Smooth muscle cell (in vitro differentiated cells): Measurements from ENCODE around the gene FKBP1B. TPM values are rescaled to one million over a fixed set of nuclear protein-coding genes. Genes with fewer than 3 reads are reported as not detected.
A peak's percentile ranks its signal among the peaks of the same experiment; 100 is the strongest.

Experiments
- DNase-seq: peaks from one replicate; lab custom pipeline; 2025; ENCODE audit not compliant: unreplicated experiment; lab: John Stamatoyannopoulos, UW
- H2AFZ ChIP-seq: fragments of 200-600 bp; sonication (generic); 2 replicates; pipeline ENCODE4 v1.6.0; 2016; ENCODE audit warnings: antibody characterized with exemption, low read depth, mild to moderate bottlenecking
- H3F3A ChIP-seq: fragments of 200-600 bp; sonication (generic); 2 replicates; pipeline ENCODE4 v1.6.0; 2017; ENCODE audit warnings: antibody characterized with exemption, low read depth
- H3K27ac ChIP-seq: fragments of 200-600 bp; sonication (generic); 2 replicates; pipeline ENCODE4 v1.5.1; 2016; ENCODE audit warnings: low read depth, mild to moderate bottlenecking
- H3K27me3 ChIP-seq: fragments of 200-600 bp; sonication (generic); 2 replicates; pipeline ENCODE4 v1.6.1; 2016; ENCODE audit warnings: low read depth, mild to moderate bottlenecking
- H3K36me3 ChIP-seq: fragments of 200-600 bp; sonication (generic); 2 replicates; pipeline ENCODE4 v1.5.1; 2016; ENCODE audit warnings: low read depth
- H3K4me1 ChIP-seq: fragments of 200-600 bp; sonication (generic); 2 replicates; pipeline ENCODE4 v1.5.1; 2016; ENCODE audit warnings: low read depth
- H3K4me2 ChIP-seq: fragments of 200-600 bp; sonication (generic); 2 replicates; pipeline ENCODE4 v1.6.0; 2016; ENCODE audit warnings: mild to moderate bottlenecking
- H3K4me3 ChIP-seq: fragments of 200-600 bp; sonication (generic); 2 replicates; pipeline ENCODE4 v1.5.1; 2016; ENCODE audit warnings: mild to moderate bottlenecking
- H3K79me2 ChIP-seq: fragments of 200-600 bp; sonication (generic); 2 replicates; pipeline ENCODE4 v1.6.0; 2016; ENCODE audit warnings: low read depth, mild to moderate bottlenecking
- H3K9ac ChIP-seq: fragments of 200-600 bp; sonication (generic); 2 replicates; pipeline ENCODE4 v1.6.0; 2016; ENCODE audit warnings: low read depth
- H3K9me3 ChIP-seq: fragments of 200-600 bp; sonication (generic); replicated peaks from 2 replicates; pipeline ENCODE4 v1.5.1; 2016; ENCODE audit warnings: low read depth
- H4K20me1 ChIP-seq: fragments of 200-600 bp; sonication (generic); 2 replicates; pipeline ENCODE4 v1.6.0; 2016; ENCODE audit warnings: low read depth
- WGBS: methylation state at CpG from one replicate; pipeline ENCODE4 v1.1.7; 2016; ENCODE audit warnings: low lambda C conversion rate; 5-methylcytosine and 5-hydroxymethylcytosine counted together
- polyA plus RNA-seq: library from polyadenylated mRNA; unstranded; fragments of >200 nt; fragmentation: Nextera tagmentation; extraction: Ambion mirVana; gene quantifications from 2 replicates; pipeline ENCODE4 v1.2.1, GENCODE V29; 2016
- total RNA-seq: library from RNA; depleted of rRNA; stranded (reverse); fragments of >200 nt; gene quantifications from 2 replicates; pipeline ENCODE4 v1.2.3, GENCODE V29; 2014
- TF ChIP-seq, protein P1 (sequence below): fragments of 200-600 bp; sonication (generic); IDR thresholded peaks from 2 replicates; pipeline ENCODE4 v1.5.1; 2017; ENCODE audit warnings: borderline replicate concordance, mild to moderate bottlenecking, antibody characterized with exemption; ENCODE audit not compliant: insufficient read depth, poor library complexity, severe bottlenecking

Gene FKBP1B
- total and polyA plus RNA-seq, 2 experiments from 2014 or later: 17.5 to 26.3 TPM

DNA sequence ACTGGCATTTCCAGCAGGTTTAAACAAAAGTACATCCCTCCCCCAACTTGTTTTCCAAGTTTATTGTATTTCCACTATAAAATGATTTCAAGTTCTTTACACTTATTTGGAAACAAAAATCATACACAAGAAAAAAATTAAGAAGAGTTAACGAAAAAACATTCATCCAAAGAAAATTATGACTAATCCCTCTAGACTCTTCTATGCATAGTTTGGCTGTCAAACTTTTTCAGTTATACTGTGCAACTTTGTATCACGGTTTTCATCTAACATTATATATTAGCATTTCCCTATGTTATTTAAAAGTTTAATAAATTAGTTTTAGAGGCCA is 3.0 kb upstream of the FKBP1B start:
- TF ChIP-seq, protein P1, sequence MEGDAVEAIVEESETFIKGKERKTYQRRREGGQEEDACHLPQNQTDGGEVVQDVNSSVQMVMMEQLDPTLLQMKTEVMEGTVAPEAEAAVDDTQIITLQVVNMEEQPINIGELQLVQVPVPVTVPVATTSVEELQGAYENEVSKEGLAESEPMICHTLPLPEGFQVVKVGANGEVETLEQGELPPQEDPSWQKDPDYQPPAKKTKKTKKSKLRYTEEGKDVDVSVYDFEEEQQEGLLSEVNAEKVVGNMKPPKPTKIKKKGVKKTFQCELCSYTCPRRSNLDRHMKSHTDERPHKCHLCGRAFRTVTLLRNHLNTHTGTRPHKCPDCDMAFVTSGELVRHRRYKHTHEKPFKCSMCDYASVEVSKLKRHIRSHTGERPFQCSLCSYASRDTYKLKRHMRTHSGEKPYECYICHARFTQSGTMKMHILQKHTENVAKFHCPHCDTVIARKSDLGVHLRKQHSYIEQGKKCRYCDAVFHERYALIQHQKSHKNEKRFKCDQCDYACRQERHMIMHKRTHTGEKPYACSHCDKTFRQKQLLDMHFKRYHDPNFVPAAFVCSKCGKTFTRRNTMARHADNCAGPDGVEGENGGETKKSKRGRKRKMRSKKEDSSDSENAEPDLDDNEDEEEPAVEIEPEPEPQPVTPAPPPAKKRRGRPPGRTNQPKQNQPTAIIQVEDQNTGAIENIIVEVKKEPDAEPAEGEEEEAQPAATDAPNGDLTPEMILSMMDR: no peak
- 5% methylated on average over 2 of the region's 2 CpGs for WGBS

DNA sequence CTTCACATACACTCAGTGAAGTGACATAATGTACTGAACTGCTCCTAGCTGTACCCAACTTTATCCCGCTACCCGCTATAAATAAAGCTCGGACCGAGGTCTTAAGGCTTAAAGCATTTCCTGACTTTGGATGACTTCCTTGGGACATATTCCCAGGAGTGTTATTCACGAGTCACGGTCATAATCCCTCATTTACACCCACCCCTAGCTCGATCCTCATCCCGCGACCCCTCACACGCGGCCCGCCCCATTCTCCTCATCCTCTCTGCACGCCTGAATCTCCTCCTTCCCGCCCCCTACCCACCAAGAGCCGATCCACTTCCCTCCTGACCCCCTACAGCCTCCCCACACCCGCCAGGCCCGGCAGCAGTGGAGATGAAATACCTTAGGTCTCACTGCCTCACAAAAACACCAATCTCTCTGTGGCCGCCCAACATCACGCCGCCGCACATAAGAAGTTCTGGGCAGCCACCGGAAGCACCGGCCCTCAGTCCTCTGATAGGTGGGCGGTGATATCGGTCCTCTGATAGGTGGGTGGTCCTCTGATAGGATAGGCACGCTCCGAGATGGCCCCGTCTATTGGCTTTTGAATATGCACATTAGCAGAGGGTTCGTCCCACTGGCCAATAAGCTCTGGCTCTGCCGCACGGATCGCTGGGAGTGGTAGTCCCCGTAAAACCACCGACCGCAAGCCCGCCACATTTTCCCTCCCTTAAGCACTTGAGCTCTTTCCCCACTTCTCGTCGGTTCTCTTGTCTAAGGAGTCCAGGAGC is 2.4 kb upstream of the FKBP1B start, which contains the start of gene WDCP:
Gene WDCP (minus strand): TSS at position 462 of the 773 bp plus-strand sequence. CDS start 7,897 bp downstream, outside the sequence.
- Histone ChIP-seq H3K79me2 (peaks cover 32% of the 10 kb centered on the region), H3F3A (no peaks in the 10 kb centered on the region), H3K27me3 (no peaks in the 10 kb centered on the region), H3K4me2 (peak within 1 kb of the TSS; percentile 87), H3K36me3 (no peaks in the 10 kb centered on the region), H3K4me3 (peak within 1 kb of the TSS; percentile 87), H3K9me3 (no peaks in the 10 kb centered on the region), H2AFZ (peak within 1 kb of the TSS; percentile 63), H3K9ac (peak within 1 kb of the TSS; percentile 78), H3K27ac (peak within 1 kb of the TSS; percentile 59), H4K20me1 (no peaks in the 10 kb centered on the region), H3K4me1 (peaks cover 13% of the 10 kb centered on the region)
- WGBS: under 1% methylated on average over 28 of the region's 38 CpGs
- TF ChIP-seq, protein P1: no peak
- peak; percentile 63 for DNase-seq

More for the DNA sequence above, 3.0 kb upstream of the FKBP1B start:
- Histone ChIP-seq H3K9me3 (no peaks in the 10 kb centered on the region), H3K79me2 (peaks cover 32% of the 10 kb centered on the region), H3K9ac (peak overlapping the region; percentile 78), H3K27ac (peak overlapping the region; percentile 59), H4K20me1 (no peaks in the 10 kb centered on the region), H3K36me3 (no peaks in the 10 kb centered on the region), H3F3A (no peaks in the 10 kb centered on the region), H3K4me2 (peak overlapping the region; percentile 87), H3K4me1 (peaks cover 13% of the 10 kb centered on the region), H3K4me3 (peak overlapping the region; percentile 87), H2AFZ (peak overlapping the region; percentile 63), H3K27me3 (no peaks in the 10 kb centered on the region)
- no peak for DNase-seq

GRCh38 chr2:24047703-24048033 is 1.9 kb upstream of the FKBP1B start:
- no peak for DNase-seq
- Histone ChIP-seq H4K20me1 (no peaks in the 10 kb centered on the region), H3K27ac (no peak overlapping the region), H3K4me1 (peaks cover 13% of the 10 kb centered on the region), H3F3A (no peaks in the 10 kb centered on the region), H3K9me3 (no peaks in the 10 kb centered on the region), H3K4me3 (peak overlapping the region; percentile 36), H3K36me3 (no peaks in the 10 kb centered on the region), H3K4me2 (peak overlapping the region; percentile 81), H2AFZ (peak overlapping the region; percentile 56), H3K27me3 (no peaks in the 10 kb centered on the region), H3K79me2 (peaks cover 32% of the 10 kb centered on the region), H3K9ac (no peak overlapping the region)
- TF ChIP-seq, protein P1: no peak
- WGBS: 50% methylated on average over 8 of the region's 8 CpGs
